HepG2 (cell line): ENCODE data around the gene MAPK9. TPM values are rescaled to one million over a fixed set of nuclear protein-coding genes. Genes with fewer than 3 reads are reported as not detected.
A peak's percentile ranks its signal among the peaks of the same experiment; 100 is the strongest.

Source experiments
- ATAC-seq: fragments of 200-7000 bp; cut with Tn5 transposase; 3 replicates; pipeline ENCODE4 v1.9.1; 2020; ENCODE audit warnings: mild to moderate bottlenecking, moderate library complexity
- BruUV-seq: library from RNA; stranded (reverse); fragments of 400-500 nt; replicated peaks from 2 replicates; lab custom pipeline; 2021; lab: Mats Ljungman, UMichigan
- CTCF ChIA-PET: fragments of 300-600 bp; formaldehyde crosslinking; extraction: SDS; loops from one replicate; lab custom pipeline; 2021; ENCODE audit warnings: low total read pairs, inconsistent platforms, low intra/inter-chr PET ratio; lab: Yijun Ruan, JAX
- POLR2A ChIA-PET: fragments of 350-600 bp; sonication (Branson Sonifier 250); formaldehyde crosslinking; loops from one replicate; lab custom pipeline; 2020; ENCODE audit warnings: antibody characterized with exemption, inconsistent platforms; lab: Yijun Ruan, JAX
- DNase-seq: peaks from one replicate; pipeline ENCODE4 v3.0.0-alpha.2; 2015; ENCODE audit warnings: low spot score
- FAIRE-seq: peaks from 3 replicates; lab custom pipeline; 2011; peaks lifted over from hg19 to GRCh38; lab: Jason Lieb, UNC
- H2AFZ ChIP-seq: one replicate; pipeline ENCODE4 v1.6.1; 2011; ENCODE audit warnings: low read length, inconsistent platforms
- H3K27ac ChIP-seq: fragments of 300-600 bp; 3 replicates; pipeline ENCODE4 v1.8.0; 2011; ENCODE audit warnings: mixed run types, mild to moderate bottlenecking, mixed read lengths, low read length, inconsistent platforms; ENCODE audit not compliant: insufficient read depth; ENCODE audit errors: extremely low read length
- H3K27me3 ChIP-seq, 2 experiments: fragments of 200-600 bp in 1 of 2; 2 replicates in 1 of 2; 3 replicates in 1 of 2; pipeline versions ENCODE4 v1.6.0 to v1.8.0; 2011; ENCODE audit warnings: low read length in 2 of 2, mild to moderate bottlenecking in 2 of 2, moderate library complexity in 2 of 2, inconsistent platforms in 1 of 2; ENCODE audit not compliant: insufficient read depth in 2 of 2, control insufficient read depth in 1 of 2
- H3K36me3 ChIP-seq, 2 experiments: fragments of 200-600 bp in 1 of 2; replicated peaks in 1 of 2; 2 replicates in 1 of 2; 3 replicates in 1 of 2; pipeline versions ENCODE4 v1.5.1 to v1.8.0; 2011; ENCODE audit warnings: low read length in 2 of 2, inconsistent platforms in 1 of 2; ENCODE audit not compliant: insufficient read depth in 2 of 2, control insufficient read depth in 1 of 2
- H3K4me1 ChIP-seq: 2 replicates; pipeline ENCODE4 v1.5.1; 2012; ENCODE audit warnings: low read length, inconsistent platforms; ENCODE audit not compliant: insufficient read depth
- H3K4me2 ChIP-seq: 2 replicates; pipeline ENCODE4 v1.6.0; 2011; ENCODE audit warnings: low read depth, low read length, inconsistent platforms
- H3K4me3 ChIP-seq, 3 experiments: fragments of 200-600 bp in 1 of 3; sonication (generic), shearing (Covaris generic) in 1 of 3; replicated peaks in 1 of 3; 2 replicates each; pipeline ENCODE4 v1.5.1; 2011 to 2016; ENCODE audit warnings: low read length in 3 of 3, inconsistent platforms in 2 of 3, low read depth in 2 of 3, mild to moderate bottlenecking in 2 of 3, control low read depth in 1 of 3, mixed read lengths in 1 of 3; ENCODE audit not compliant: insufficient read depth in 1 of 3
- H3K79me2 ChIP-seq: one replicate; pipeline ENCODE4 v1.6.1; 2011; ENCODE audit warnings: low read length, inconsistent platforms; ENCODE audit not compliant: insufficient read depth
- H3K9ac ChIP-seq: 2 replicates; pipeline ENCODE4 v1.6.0; 2011; ENCODE audit warnings: mild to moderate bottlenecking, low read depth, low read length, inconsistent platforms; ENCODE audit not compliant: insufficient read depth
- H3K9me3 ChIP-seq: 2 replicates; pipeline ENCODE4 v1.5.1; 2012; ENCODE audit warnings: mild to moderate bottlenecking, low read length
- H4K20me1 ChIP-seq: 2 replicates; pipeline ENCODE4 v1.6.0; 2011; ENCODE audit warnings: inconsistent platforms, mild to moderate bottlenecking, low read length, moderate library complexity; ENCODE audit not compliant: insufficient read depth
- CHD2 ChIP-seq: IDR thresholded peaks from 2 replicates; pipeline ENCODE4 v1.6.1; 2011; ENCODE audit warnings: low read depth, low read length, improper control_type of control experiment
- EEA1 ChIP-seq: sonication (generic); formaldehyde crosslinking; IDR thresholded peaks from 2 replicates; pipeline ENCODE4 v1.5.1; 2020; ENCODE audit warnings: mild to moderate bottlenecking, missing genetic modification reagents, borderline replicate concordance
- EED ChIP-seq: sonication (generic); formaldehyde crosslinking; IDR thresholded peaks from 2 replicates; pipeline ENCODE4 v1.5.0; 2020; ENCODE audit warnings: mild to moderate bottlenecking, missing genetic modification reagents
- MAX ChIP-seq: IDR thresholded peaks from 2 replicates; pipeline ENCODE4 v1.6.1; 2012; ENCODE audit warnings: inconsistent platforms
- PHF8 ChIP-seq: sonication (generic); formaldehyde crosslinking; IDR thresholded peaks from 2 replicates; pipeline ENCODE4 v1.5.0; 2020; ENCODE audit warnings: missing genetic modification reagents
- SAFB2 ChIP-seq: sonication (generic); formaldehyde crosslinking; IDR thresholded peaks from 2 replicates; pipeline ENCODE4 v1.5.1; 2020; ENCODE audit warnings: missing genetic modification reagents, low read depth, mild to moderate bottlenecking, borderline replicate concordance
- TEAD3 ChIP-seq: optimal IDR thresholded peaks from 2 replicates; pipeline ENCODE3; 2016; ENCODE audit warnings: borderline replicate concordance
- ZMYM3 ChIP-seq: sonication (generic); formaldehyde crosslinking; IDR thresholded peaks from 2 replicates; pipeline ENCODE4 v1.5.1; 2020; ENCODE audit warnings: mild to moderate bottlenecking, missing genetic modification reagents
- ZNF17 ChIP-seq: sonication (generic); formaldehyde crosslinking; IDR thresholded peaks from 2 replicates; pipeline ENCODE4 v1.5.0; 2020; ENCODE audit warnings: mild to moderate bottlenecking, missing genetic modification reagents
- ZNF629 ChIP-seq: sonication (generic); formaldehyde crosslinking; conservative IDR thresholded peaks from 2 replicates; pipeline ENCODE4 v1.5.0; 2020; ENCODE audit warnings: missing genetic modification reagents
- WGBS: methylation state at CpG from one replicate; pipeline ENCODE4 v1.1.6; 2017; ENCODE audit warnings: low lambda C conversion rate; 5-methylcytosine and 5-hydroxymethylcytosine counted together
- in situ Hi-C: cut with HindIII; loops from 2 replicates; pipeline ENCODE4 v1.10.0; 2017; ENCODE audit warnings: low pct_unique_long_range_greater_than_20kb; ENCODE audit not compliant: extremely low pct_ligation_motif_present
- intact Hi-C: fragments of 100-400 bp; cut with micrococcal nuclease; formaldehyde crosslinking; loops from one replicate; pipeline ENCODE4 v1.10.0; 2022; ENCODE audit not compliant: unreplicated experiment
- polyA plus RNA-seq, 8 experiments: library from polyadenylated mRNA; depleted of rRNA in 3 of 8; stranded (reverse) in 7 of 8; unstranded in 1 of 8; fragments of >200 nt; fragmentation: Illumina TruSeq in 4 of 8; extraction: Trizol in 4 of 8; gene quantifications; 2 replicates each; pipeline versions ENCODE4 v1.2.1 to v1.2.3, GENCODE V29; 2011 to 2016; ENCODE audit warnings: low read depth in 4 of 8, missing spikeins in 1 of 8, mixed read lengths in 1 of 8; ENCODE audit not compliant: insufficient read depth in 1 of 8
- total RNA-seq, 5 experiments: library from RNA; depleted of rRNA; stranded (reverse); fragments of >200 nt; fragmentation: Illumina TruSeq; extraction: Trizol; gene quantifications; 2 replicates each; pipeline ENCODE4 v1.2.3, GENCODE V29; 2016; ENCODE audit warnings: low read depth in 1 of 5

The MAPK9 gene
- total and polyA plus RNA-seq, 2 of the 13 experiments (the other 11 are each of a cell fraction or from before 2014, with no cell fraction given) = 30.1 to 56.1 TPM

DNA sequence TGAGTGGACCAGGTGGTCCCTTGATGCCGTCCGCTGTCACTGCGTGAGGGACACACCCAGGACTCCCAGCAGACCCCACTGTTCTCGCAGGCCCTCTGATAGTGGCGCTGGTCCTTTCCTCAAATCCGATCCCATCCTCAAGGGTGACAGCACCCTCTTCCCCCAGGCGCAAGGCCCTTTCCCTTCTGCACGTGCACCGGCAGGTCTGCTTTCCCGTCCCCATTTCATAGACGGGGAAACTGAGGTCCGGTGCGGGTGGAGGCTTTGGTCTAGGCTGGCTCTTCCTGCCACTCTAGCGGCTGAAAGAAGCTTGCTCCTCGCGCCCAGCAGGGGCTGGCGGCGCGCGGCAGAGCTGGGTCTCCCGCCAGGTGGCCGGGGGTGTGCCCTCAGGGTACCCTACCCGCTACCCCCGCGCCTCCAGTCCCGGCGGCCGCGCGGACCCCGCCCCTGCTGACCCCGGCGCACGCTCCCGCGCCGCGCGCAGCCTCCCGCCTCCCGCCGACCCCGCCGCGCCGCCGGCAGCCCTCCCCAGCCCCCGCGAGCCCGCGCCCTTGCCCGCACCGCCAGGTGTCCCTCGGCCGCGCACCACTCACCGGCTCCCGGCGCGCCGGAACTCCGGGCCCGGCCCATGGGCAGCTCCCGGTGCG lies 83.3 kb downstream of the MAPK9 start:
- 32% methylated on average over 13 of the region's 65 CpGs for WGBS
- H3K27me3 ChIP-seq = peaks cover 0 to 17% of the 10 kb centered on the region in 2 experiments; a peak in 3 of 5 replicates
- H3K4me3 ChIP-seq = peak overlapping the region; percentile 21 to 61 (median 50); a peak in 4 of 6 replicates
- no peaks in the 10 kb centered on the region for H3K36me3 ChIP-seq
- H3K9me3 ChIP-seq = no peaks in the 10 kb centered on the region
- in situ Hi-C loops (loop anchor here (5.0 to 25.0 kb wide), 3 partner anchors 76 to 254 kb away; no protein-coding TSS in a partner anchor), intact Hi-C loops (loop anchor here (10.0 kb wide), 2 partner anchors 84 to 86 kb away; partner anchors contain the start of gene MAPK9)
- DNase-seq = no peak
- CTCF ChIA-PET = interaction anchor here (0.7 to 1.7 kb wide), 4 partner anchors 36 to 91 kb away, joined by 3 to 5 read pairs (median 4); no protein-coding TSS in a partner anchor
- ATAC-seq = peak; percentile 53
- TF ChIP-seq ZNF629 (CRISPR knock-in tag) (peak; percentile 95), ZMYM3 (CRISPR knock-in tag) (peak; percentile 69), MAX (peak; percentile 11; the same call in 1 of the 2 replicates), ZNF17 (CRISPR knock-in tag) (no peak), PHF8 (CRISPR knock-in tag) (0 out of 2 replicates have a peak, but pooled peaks have one; percentile 23), SAFB2 (CRISPR knock-in tag) (no peak)
- H4K20me1 ChIP-seq = 0 out of 2 replicates have a peak, but pooled peaks cover 2% of the 10 kb centered on the region
- peaks cover 11% of the 10 kb centered on the region for H3K4me1 ChIP-seq
- no peak overlapping the region for H3K27ac ChIP-seq
- no peak for FAIRE-seq
- H3K9ac ChIP-seq = no peak overlapping the region
- H3K79me2 ChIP-seq = no peaks in the 10 kb centered on the region
- BruUV-seq = no TSS peak
- H3K4me2 ChIP-seq = peak overlapping the region; percentile 73
- POLR2A ChIA-PET = no interaction called here
- no peak overlapping the region for H2AFZ ChIP-seq

- POLR2A ChIA-PET = no interaction called here
- Histone ChIP-seq H3K27ac (no peak overlapping the region), H4K20me1 (0 out of 2 replicates have a peak, but pooled peaks cover 2% of the 10 kb centered on the region), H3K4me1 (peaks cover 11% of the 10 kb centered on the region), H3K9me3 (no peaks in the 10 kb centered on the region), H3K36me3 (no peaks in the 10 kb centered on the region), H3K9ac (no peak overlapping the region), H2AFZ (no peak overlapping the region), H3K79me2 (no peaks in the 10 kb centered on the region), H3K4me2 (peak overlapping the region; percentile 73), H3K4me3 (peak overlapping the region in 1 of 3 experiments; percentile 61; a peak in 2 of 6 replicates), H3K27me3 (peaks cover 0 to 17% of the 10 kb centered on the region in 2 experiments; a peak in 3 of 5 replicates)
- FAIRE-seq = no peak
- TF ChIP-seq EED (CRISPR knock-in tag) (0 out of 2 replicates have a peak, but pooled peaks have one; percentile 32), CHD2 (no peak), TEAD3 (CRISPR knock-in tag) (peak; percentile 5), EEA1 (no peak)
- BruUV-seq = no TSS peak
- intact Hi-C loops (loop anchor here (10.0 kb wide), 2 partner anchors 83 to 87 kb away; partner anchors contain the start of gene MAPK9), in situ Hi-C loops (loop anchor here (5.0 to 25.0 kb wide), 3 partner anchors 76 to 254 kb away; no protein-coding TSS in a partner anchor)
- WGBS = 55% methylated on average over 11 of the region's 14 CpGs
- ATAC-seq = no peak
- DNase-seq = no peak
- CTCF ChIA-PET = interaction anchor here (0.7 to 1.7 kb wide), 2 partner anchors 36 to 81 kb away, joined by 3 to 5 read pairs; no protein-coding TSS in a partner anchor
Measured at GRCh38 chr5:180208038-180208434, 83.8 kb downstream of the MAPK9 start.
